ENCODE measurements around the gene RESF1.
A peak's percentile ranks its signal among the peaks of the same experiment; 100 is the strongest.

The RESF1 gene

GRCh38 chr12:31951008-31951407, 8.2 kb upstream of the RESF1 start:
- TF ChIP-seq CTCF (conservative IDR thresholded peaks at IDR 0.05; ENCODE audit: low read length) = no peak
- no peak overlapping the region for H3K4me3 ChIP-seq (ENCODE audit: low read length)
- no peak for DNase-seq (ENCODE audit: low read depth)

DNA sequence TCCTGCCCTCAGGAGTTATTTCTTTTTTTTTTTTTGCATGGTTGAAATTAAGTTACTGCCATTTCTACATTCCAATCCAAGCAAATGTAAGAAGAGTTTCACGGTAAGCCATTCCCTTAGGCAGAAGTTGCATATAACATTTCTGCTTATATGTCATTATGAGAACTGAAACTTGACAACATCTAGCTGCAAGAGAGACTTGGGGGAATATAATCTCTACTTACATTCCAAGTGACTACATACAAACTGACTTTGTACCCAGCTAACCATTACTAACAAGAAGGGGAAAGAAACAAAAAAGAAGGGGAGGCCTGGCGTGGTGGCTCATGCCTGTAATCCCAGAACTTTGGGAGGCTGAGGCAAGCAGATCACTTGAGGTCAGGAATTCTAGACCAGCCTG, 7.3 kb upstream of the RESF1 start:
- no peak for TF ChIP-seq CTCF (conservative IDR thresholded peaks at IDR 0.05; ENCODE audit: low read length)
- no peak overlapping the region for H3K4me3 ChIP-seq (ENCODE audit: low read length)
- no peak for DNase-seq (ENCODE audit: low read depth)

GRCh38 chr12:31952418-31952817, 6.8 kb upstream of the RESF1 start:
- DNase-seq (ENCODE audit: low read depth) = no peak
- no peak for TF ChIP-seq CTCF (conservative IDR thresholded peaks at IDR 0.05; ENCODE audit: low read length)
- H3K4me3 ChIP-seq (ENCODE audit: low read length) = no peak overlapping the region

- TF ChIP-seq CTCF (conservative IDR thresholded peaks at IDR 0.05; ENCODE audit: low read length) = no peak
- DNase-seq (ENCODE audit: low read depth) = no peak
- no peak overlapping the region for H3K4me3 ChIP-seq (ENCODE audit: low read length)
These were observed 4.0 kb upstream of the RESF1 start for GRCh38 chr12:31954925-31955858.

GRCh38 chr12:31958569-31959160, 550 bp upstream of the RESF1 start:
- no peak for DNase-seq (ENCODE audit: low read depth)
- H3K4me3 ChIP-seq (ENCODE audit: low read length) = peak overlapping the region; percentile 84
- TF ChIP-seq CTCF (conservative IDR thresholded peaks at IDR 0.05; ENCODE audit: low read length) = no peak

DNA sequence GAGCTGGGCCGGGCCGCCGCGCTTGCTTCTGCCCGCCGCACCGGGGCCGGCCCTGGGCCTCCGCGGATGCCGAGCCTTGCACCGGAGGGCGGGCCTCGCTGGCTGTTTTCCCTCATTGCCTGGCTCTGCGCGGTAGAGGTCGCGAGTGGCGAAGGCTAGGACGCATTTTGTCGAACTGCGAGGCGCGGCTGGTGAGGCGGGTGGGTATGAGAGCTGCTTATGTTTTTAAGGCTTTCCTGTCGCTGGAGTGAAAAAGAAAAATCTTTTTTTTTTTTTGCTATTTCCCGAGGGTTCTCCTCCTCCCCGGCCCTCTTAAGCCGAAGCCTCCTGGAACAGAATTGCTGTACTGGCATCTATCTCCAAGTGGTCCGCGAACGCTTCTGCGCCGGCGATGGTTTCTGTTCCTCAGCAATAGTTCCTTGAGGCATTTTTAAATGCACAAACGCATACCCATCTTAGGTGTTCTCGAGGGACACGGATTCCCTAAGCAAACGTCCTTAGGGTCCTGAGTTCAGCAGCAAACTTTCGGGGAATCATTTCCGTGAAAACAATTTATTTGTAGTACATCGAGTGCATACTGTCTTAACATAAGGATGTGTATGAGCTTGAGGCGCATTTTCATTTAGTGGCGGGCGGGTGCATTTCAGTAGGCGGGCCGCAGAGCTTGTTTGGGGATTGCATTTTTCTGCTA, 631 bp downstream of the RESF1 start:
- TF ChIP-seq CTCF (conservative IDR thresholded peaks at IDR 0.05; ENCODE audit: low read length) = peak; percentile 3
- H3K4me3 ChIP-seq (ENCODE audit: low read length) = peak overlapping the region; percentile 84
- peak; percentile 57 for DNase-seq (ENCODE audit: low read depth)
